Testis (tissue), 3 donors: ENCODE results near the gene SERPINB3. TPM values are rescaled to one million over a fixed set of nuclear protein-coding genes. Genes with fewer than 3 reads are reported as not detected.

ENCODE experiments used
- DNase-seq: peaks from one replicate; pipeline ENCODE4 v3.0.0-alpha.2; 2019
- H3K27ac ChIP-seq, 2 donors: fragments of 200-600 bp; sonication (generic); one replicate each; pipeline ENCODE4 v1.5.1; 2019
- H3K27me3 ChIP-seq: fragments of 200-600 bp; sonication (generic); one replicate; pipeline ENCODE4 v1.5.1; 2019
- H3K36me3 ChIP-seq: fragments of 200-600 bp; sonication (generic); one replicate; pipeline ENCODE4 v1.5.1; 2017; ENCODE audit warnings: low read depth; ENCODE audit errors: missing control alignments
- H3K4me1 ChIP-seq: fragments of 200-600 bp; sonication (generic); one replicate; pipeline ENCODE4 v1.5.1; 2019
- H3K4me3 ChIP-seq, 2 donors: fragments of 200-600 bp; sonication (generic); one replicate each; pipeline ENCODE4 v1.5.1; 2017 to 2019
- H3K9me3 ChIP-seq: fragments of 200-600 bp; sonication (generic); one replicate; pipeline ENCODE4 v1.5.1; 2017
- POLR2A ChIP-seq: fragments of 450-650 bp; IDR thresholded peaks from one replicate; pipeline ENCODE4 v1.6.1; 2017; ENCODE audit warnings: antibody characterized with exemption, mild to moderate bottlenecking, moderate library complexity
- whole genome bisulfite sequencing, 2 donors: methylation state at CpG; one replicate each; pipeline ENCODE4 v1.1.5; 2018; 5-methylcytosine and 5-hydroxymethylcytosine counted together
- intact Hi-C: fragments of 100-400 bp; cut with DNase I; formaldehyde crosslinking; loops from one replicate; pipeline ENCODE4 v1.15.1; 2023; ENCODE audit warnings: low total_unique reads
- polyA plus RNA-seq: library from polyadenylated mRNA; stranded (reverse); fragments of 350-450 nt; fragmentation: Illumina TruSeq; extraction: RNeasy Lipid Tissue Mini Kit (QIAGEN cat#74804); gene quantifications from one replicate; pipeline ENCODE4 v1.2.3, GENCODE V29; 2014; ENCODE audit warnings: low read depth, low replicate concordance; ENCODE audit not compliant: insufficient read depth
- total RNA-seq, 2 donors: library from RNA; depleted of rRNA; stranded (reverse); fragments of >200 nt; gene quantifications; one replicate each; pipeline ENCODE4 v1.2.3, GENCODE V29; 2016
- TF ChIP-seq, protein P1 (sequence below), 3 experiments: fragments of 450-650 bp in 2 of 3; fragments of 200-600 bp in 1 of 3; sonication (generic) in 1 of 3; IDR thresholded peaks; one replicate each; pipeline ENCODE4 v1.5.1; 2016 to 2019; ENCODE audit warnings: antibody characterized with exemption in 3 of 3, mild to moderate bottlenecking in 2 of 3, moderate library complexity in 1 of 3

The SERPINB3 gene
- total and polyA plus RNA-seq, 3 donors from 2014 or later, result 0.74 to 2.4 (median 1.1) TPM

DNA sequence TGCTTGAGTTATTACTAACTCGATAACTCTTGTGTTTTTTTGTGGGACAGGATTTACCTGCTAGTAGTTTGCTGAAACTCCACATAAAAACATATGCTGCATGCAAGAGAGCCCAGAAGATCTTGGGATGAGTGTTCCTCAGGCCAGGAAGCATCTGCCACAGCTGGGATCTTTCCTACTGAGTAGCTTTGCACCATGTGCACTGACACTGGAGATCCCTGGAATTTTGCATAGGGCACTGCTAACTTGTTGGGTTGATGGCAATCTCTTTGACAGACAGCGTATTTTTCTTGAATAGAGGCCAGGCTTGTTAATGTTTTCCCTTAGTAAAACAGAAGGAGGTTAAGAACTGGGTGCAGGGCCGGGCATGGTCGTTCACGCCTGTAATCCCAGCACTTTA is 40.3 kb upstream of the SERPINB3 start:
- no peak overlapping the region for H3K27ac ChIP-seq
- no peaks in the 10 kb centered on the region for H3K9me3 ChIP-seq
- WGBS, 2 donors, result 88 to 93% methylated on average over 5 of the region's 5 CpGs
- H3K4me1 ChIP-seq, result no peaks in the 10 kb centered on the region
- H3K4me3 ChIP-seq, result no peak overlapping the region
- H3K27me3 ChIP-seq, result no peaks in the 10 kb centered on the region
- TF ChIP-seq, protein P1, sequence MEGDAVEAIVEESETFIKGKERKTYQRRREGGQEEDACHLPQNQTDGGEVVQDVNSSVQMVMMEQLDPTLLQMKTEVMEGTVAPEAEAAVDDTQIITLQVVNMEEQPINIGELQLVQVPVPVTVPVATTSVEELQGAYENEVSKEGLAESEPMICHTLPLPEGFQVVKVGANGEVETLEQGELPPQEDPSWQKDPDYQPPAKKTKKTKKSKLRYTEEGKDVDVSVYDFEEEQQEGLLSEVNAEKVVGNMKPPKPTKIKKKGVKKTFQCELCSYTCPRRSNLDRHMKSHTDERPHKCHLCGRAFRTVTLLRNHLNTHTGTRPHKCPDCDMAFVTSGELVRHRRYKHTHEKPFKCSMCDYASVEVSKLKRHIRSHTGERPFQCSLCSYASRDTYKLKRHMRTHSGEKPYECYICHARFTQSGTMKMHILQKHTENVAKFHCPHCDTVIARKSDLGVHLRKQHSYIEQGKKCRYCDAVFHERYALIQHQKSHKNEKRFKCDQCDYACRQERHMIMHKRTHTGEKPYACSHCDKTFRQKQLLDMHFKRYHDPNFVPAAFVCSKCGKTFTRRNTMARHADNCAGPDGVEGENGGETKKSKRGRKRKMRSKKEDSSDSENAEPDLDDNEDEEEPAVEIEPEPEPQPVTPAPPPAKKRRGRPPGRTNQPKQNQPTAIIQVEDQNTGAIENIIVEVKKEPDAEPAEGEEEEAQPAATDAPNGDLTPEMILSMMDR (IDR thresholded peaks at IDR 0.05), result no peak
- TF ChIP-seq POLR2A, result no peak
- no peaks in the 10 kb centered on the region for H3K36me3 ChIP-seq
- intact Hi-C loops, result no loop called here
- DNase-seq, result no peak

DNA sequence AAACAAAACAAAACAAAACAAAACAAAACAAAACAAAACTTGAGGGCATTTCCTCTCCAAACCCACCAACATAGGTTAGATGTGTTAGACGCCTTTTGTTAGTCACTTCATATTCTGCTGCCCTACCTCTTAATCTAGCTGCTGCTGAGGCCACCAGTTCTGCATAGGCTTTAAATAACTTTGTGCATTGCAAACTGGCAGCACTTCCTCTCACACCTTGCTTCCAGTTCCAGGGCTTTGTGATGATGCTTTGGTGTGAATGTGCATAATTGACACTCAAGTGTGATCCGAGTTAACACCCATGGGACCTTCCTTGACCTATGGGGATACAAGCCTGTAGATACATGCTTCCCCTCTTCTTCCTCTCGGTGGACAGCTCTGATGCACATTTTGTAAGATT is 38.8 kb upstream of the SERPINB3 start:
- H3K4me3 ChIP-seq, result no peak overlapping the region
- H3K27ac ChIP-seq, result no peak overlapping the region
- intact Hi-C loops, result no loop called here
- WGBS, 2 donors, result 62 to 71% methylated on average over 3 of the region's 3 CpGs
- no peak for DNase-seq
- no peaks in the 10 kb centered on the region for H3K9me3 ChIP-seq
- no peaks in the 10 kb centered on the region for H3K27me3 ChIP-seq
- no peaks in the 10 kb centered on the region for H3K4me1 ChIP-seq
- no peaks in the 10 kb centered on the region for H3K36me3 ChIP-seq
- TF ChIP-seq POLR2A, result no peak
- TF ChIP-seq, protein P1 (IDR thresholded peaks at IDR 0.05), result no peak

DNA sequence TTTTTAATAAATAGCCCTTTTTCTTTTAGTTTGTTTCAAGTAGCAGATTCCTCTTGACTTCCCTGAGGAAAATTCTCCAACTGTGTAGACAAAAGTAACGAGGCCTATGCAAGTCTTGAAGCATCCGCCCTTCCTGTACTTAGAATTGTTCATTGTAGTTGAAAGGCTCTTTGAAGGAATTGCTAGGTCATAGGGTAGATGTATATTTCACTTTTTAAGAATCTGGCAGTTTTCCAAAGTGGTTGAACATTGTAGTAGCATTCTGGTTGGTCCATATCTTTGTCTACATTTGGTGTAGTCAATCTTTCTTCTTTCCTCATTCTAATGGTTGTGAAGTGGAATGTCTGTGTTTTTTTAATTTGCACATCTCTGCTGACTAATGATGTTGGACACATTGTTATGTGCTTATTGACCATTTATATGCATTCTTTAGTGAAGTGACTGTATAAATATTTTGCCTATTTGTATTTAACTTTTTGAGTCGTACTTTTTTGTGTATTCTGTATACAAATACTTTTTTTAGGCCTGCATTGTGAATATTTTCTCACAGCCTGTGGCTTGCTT is 35.5 kb upstream of the SERPINB3 start:
- intact Hi-C loops, result no loop called here
- TF ChIP-seq POLR2A, result no peak
- TF ChIP-seq, protein P1 (IDR thresholded peaks at IDR 0.05), result no peak
- Histone ChIP-seq H3K36me3 (no peaks in the 10 kb centered on the region), H3K4me1 (no peaks in the 10 kb centered on the region), H3K4me3 (no peak overlapping the region), H3K27me3 (no peaks in the 10 kb centered on the region), H3K9me3 (no peaks in the 10 kb centered on the region), H3K27ac (no peak overlapping the region)
- 73 to 81% methylated on average over 3 of the region's 3 CpGs for WGBS, 2 donors
- no peak for DNase-seq

DNA sequence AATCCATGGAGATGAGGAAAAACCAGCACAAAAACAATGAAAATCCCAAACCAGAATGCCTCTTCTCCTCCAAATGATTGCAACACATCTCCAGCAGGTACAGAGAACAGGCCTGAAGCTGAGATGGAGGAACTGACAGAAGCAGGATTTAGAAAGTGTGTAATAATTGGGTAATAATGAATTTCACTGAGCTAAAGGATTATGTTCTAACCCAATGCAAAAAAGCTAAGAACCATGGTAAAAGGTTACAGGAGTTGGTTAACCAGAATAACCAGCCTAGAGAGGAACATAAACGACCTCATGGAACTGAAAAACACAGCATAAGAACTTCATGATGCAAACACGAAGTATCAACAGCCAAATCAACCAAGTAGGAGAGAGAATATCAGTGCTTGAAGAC is 27.4 kb upstream of the SERPINB3 start:
- no peaks in the 10 kb centered on the region for H3K4me1 ChIP-seq
- H3K27ac ChIP-seq, result no peak overlapping the region
- H3K9me3 ChIP-seq, result no peaks in the 10 kb centered on the region
- TF ChIP-seq, protein P1 (IDR thresholded peaks at IDR 0.05), result no peak
- TF ChIP-seq POLR2A, result no peak
- H3K27me3 ChIP-seq, result no peaks in the 10 kb centered on the region
- H3K36me3 ChIP-seq, result no peaks in the 10 kb centered on the region
- intact Hi-C loops, result no loop called here
- no peak overlapping the region for H3K4me3 ChIP-seq
- DNase-seq, result no peak
- WGBS, 2 donors, result 69 to 77% methylated on average over 2 of the region's 2 CpGs

DNA sequence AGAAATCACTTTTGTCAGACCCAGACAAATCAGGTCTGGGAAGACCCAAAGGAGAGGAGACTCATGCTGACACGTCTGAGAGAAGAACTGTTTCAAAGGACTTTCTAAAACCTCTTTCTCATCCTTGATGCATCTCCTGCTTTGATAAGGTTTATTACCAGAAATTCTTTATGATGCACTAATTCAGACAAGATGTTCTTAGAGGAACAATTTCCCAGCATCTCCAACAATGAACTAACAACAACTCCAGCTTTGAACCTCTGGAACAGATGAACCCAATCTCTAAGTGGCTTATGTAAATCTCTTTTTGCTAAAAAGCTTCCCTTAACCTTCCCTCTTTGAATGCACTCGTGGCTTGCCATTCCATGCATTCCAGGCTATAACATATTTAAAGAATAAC is 25.2 kb upstream of the SERPINB3 start:
- Histone ChIP-seq H3K36me3 (no peaks in the 10 kb centered on the region), H3K27me3 (no peaks in the 10 kb centered on the region), H3K9me3 (no peaks in the 10 kb centered on the region), H3K27ac (no peak overlapping the region), H3K4me1 (no peaks in the 10 kb centered on the region), H3K4me3 (no peak overlapping the region)
- intact Hi-C loops, result no loop called here
- WGBS, 2 donors, result 60 to 75% methylated on average over 2 of the region's 2 CpGs
- TF ChIP-seq, protein P1 (IDR thresholded peaks at IDR 0.05), result no peak
- TF ChIP-seq POLR2A, result no peak
- DNase-seq, result no peak
